Measurements from ENCODE around the gene TMEM30A.
A peak's percentile ranks its signal among the peaks of the same experiment; 100 is the strongest.

The TMEM30A gene

GRCh38 chr6:75211920-75212590 lies 72.5 kb downstream of the TMEM30A start:
- no peak for DNase-seq

- peak; percentile 73 for DNase-seq
Observed at GRCh38 chr6:75210885-75211739, 73.5 kb downstream of the TMEM30A start.

DNA sequence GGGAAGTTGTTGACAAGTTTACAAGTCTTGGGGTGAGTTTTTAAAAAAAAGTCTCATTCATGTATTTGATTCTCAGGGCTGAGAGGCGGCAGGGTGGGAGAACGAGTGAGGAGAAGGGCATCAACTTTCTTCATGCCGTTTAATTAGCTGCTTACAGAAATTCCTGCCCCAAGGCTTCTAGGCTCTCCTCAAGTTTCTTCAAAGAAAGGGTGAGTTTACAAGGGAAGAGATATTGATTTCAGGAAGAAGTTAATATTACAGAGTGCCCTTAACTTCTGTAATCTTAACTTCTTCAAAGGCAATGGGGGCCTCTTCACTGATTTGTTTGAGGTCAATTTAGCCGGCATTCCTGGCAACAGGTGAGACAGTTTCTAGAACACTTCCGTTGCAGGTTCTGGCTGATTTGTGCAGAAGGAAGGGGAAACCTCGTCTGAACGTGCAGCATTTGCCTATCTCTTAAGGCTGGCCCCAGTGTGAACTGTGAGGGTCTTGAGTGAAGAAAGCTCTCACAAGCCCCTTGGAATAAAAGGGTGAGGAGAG lies 75.3 kb downstream of the TMEM30A start:
- DNase-seq: no peak

- DNase-seq: peak; percentile 35
Observed at GRCh38 chr6:75208298-75209183, 76.1 kb downstream of the TMEM30A start.

- DNase-seq: no peak
Observed at GRCh38 chr6:75206576-75207342, 77.8 kb downstream of the TMEM30A start.

- no peak for DNase-seq
Observed at GRCh38 chr6:75205776-75206575, 78.6 kb downstream of the TMEM30A start, which contains the start of gene COL12A1. Gene COL12A1 (minus strand): TSS chr6:75206053. CDS start chr6:75202792, 3,261 bp downstream.

GRCh38 chr6:75204959-75205775 lies 79.4 kb downstream of the TMEM30A start:
- no peak for DNase-seq

- peak; percentile 34 for DNase-seq
Observed at GRCh38 chr6:75204217-75204958, 80.2 kb downstream of the TMEM30A start.

GRCh38 chr6:75203721-75204120 lies 80.9 kb downstream of the TMEM30A start:
- DNase-seq: no peak
